ENCODE measurements around the gene SLA2.

DNA sequence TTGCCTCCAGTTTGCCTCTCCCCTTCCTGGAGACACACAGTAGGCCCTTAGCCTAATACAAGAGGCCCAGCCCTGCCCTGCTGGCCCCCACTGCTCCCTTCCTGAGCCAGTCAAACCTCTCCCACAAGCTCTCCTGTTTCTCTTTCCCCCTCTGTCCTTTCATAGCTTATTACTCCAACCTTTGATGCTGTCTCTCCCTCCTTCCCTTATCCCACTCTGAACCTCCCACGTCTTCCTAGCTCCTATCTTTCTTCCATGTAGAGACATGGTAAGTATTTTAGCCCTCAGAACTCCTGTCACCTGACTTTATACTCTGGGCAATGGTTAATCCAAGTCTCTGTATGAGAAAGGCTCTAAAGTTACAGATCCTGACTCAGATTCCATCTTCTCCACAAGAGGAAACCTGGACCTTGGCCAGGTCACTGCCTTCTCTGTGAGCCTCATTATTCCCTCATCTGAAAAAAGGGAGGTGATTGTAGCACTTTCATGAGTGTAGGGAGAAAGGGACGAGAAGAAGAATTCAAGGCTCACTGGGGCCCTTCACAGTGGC, 65.9 kb downstream of the SLA2 start:
- TF ChIP-seq SIN3A (IDR thresholded peaks at IDR 0.05; ENCODE audit: borderline replicate concordance, insufficient read depth, low read length) (no peak), POLR2AphosphoS5 (IDR thresholded peaks at IDR 0.05; ENCODE audit: low read depth, low read length) (no peak), FOXP2 (optimal IDR thresholded peaks at IDR 0.05; ENCODE audit: borderline replicate concordance, extremely low read depth, extremely low read length, insufficient read depth) (no peak)
- TF ChIP-seq, protein P1, sequence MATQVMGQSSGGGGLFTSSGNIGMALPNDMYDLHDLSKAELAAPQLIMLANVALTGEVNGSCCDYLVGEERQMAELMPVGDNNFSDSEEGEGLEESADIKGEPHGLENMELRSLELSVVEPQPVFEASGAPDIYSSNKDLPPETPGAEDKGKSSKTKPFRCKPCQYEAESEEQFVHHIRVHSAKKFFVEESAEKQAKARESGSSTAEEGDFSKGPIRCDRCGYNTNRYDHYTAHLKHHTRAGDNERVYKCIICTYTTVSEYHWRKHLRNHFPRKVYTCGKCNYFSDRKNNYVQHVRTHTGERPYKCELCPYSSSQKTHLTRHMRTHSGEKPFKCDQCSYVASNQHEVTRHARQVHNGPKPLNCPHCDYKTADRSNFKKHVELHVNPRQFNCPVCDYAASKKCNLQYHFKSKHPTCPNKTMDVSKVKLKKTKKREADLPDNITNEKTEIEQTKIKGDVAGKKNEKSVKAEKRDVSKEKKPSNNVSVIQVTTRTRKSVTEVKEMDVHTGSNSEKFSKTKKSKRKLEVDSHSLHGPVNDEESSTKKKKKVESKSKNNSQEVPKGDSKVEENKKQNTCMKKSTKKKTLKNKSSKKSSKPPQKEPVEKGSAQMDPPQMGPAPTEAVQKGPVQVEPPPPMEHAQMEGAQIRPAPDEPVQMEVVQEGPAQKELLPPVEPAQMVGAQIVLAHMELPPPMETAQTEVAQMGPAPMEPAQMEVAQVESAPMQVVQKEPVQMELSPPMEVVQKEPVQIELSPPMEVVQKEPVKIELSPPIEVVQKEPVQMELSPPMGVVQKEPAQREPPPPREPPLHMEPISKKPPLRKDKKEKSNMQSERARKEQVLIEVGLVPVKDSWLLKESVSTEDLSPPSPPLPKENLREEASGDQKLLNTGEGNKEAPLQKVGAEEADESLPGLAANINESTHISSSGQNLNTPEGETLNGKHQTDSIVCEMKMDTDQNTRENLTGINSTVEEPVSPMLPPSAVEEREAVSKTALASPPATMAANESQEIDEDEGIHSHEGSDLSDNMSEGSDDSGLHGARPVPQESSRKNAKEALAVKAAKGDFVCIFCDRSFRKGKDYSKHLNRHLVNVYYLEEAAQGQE (IDR thresholded peaks at IDR 0.05; ENCODE audit: insufficient read depth in 1 of 2, low read depth in 2 of 2, low read length in 2 of 2), result no peak

Data from PFSK-1 (cell line).